ENCODE results near the gene NBL1.

The NBL1 gene

GRCh38 chr1:19661721-19662228 lies 17.7 kb downstream of the NBL1 start:
- CTCF ChIA-PET = interaction anchor here (0.6 to 6.0 kb wide), 58 partner anchors 8 to 1396 kb away, joined by 3 to 140 read pairs (median 4); partner anchors contain the start of genes AKR7A2, OTUD3 and SLC66A1
- TF ChIP-seq ZNF830 (tag by site-specific recombination; IDR thresholded peaks at IDR 0.05; ENCODE audit: low read depth) = no peak
- peak; percentile 94 for TF ChIP-seq ZNF121 (tag by site-specific recombination; IDR thresholded peaks at IDR 0.05)
- peak; percentile 86 for TF ChIP-seq ZNF18 (tag by site-specific recombination; IDR thresholded peaks at IDR 0.05)
- peak; percentile 70 for TF ChIP-seq ZNF654 (tag by site-specific recombination; IDR thresholded peaks at IDR 0.05; ENCODE audit: low read depth)
- TF ChIP-seq ZNF571 (tag by site-specific recombination; IDR thresholded peaks at IDR 0.05) = no peak
- TF ChIP-seq ZNF362 (tag by site-specific recombination; IDR thresholded peaks at IDR 0.05) = peak; percentile 58; the same call in 1 of the 2 replicates
- no peak overlapping the region for H3K4me3 ChIP-seq (ENCODE audit: low read depth, low read length)
- H3K4me1 ChIP-seq (ENCODE audit: control insufficient read depth, insufficient read depth, low read length) = no peaks in the 10 kb centered on the region
- H3K36me3 ChIP-seq (ENCODE audit: control insufficient read depth in 2 of 2, insufficient read depth in 1 of 2, low read length in 2 of 2) = no peaks in the 10 kb centered on the region
- no peak overlapping the region for H3K27ac ChIP-seq (ENCODE audit: extremely low read depth, low read depth, low read length)
- POLR2A ChIA-PET = interaction anchor here (0.6 kb wide), 1 partner anchor 22 kb away, joined by 3 read pairs; no protein-coding TSS in a partner anchor
- no peaks in the 10 kb centered on the region for H3K9me3 ChIP-seq (ENCODE audit: control insufficient read depth, insufficient read depth, low read depth, low read length)

GRCh38 chr1:19662313-19662712 lies 18.2 kb downstream of the NBL1 start:
- CTCF ChIA-PET = interaction anchor here (0.6 to 6.0 kb wide), 46 partner anchors 8 to 557 kb away, joined by 3 to 140 read pairs (median 4); partner anchors contain the start of genes AKR7A2 and SLC66A1
- Histone ChIP-seq H3K36me3 (ENCODE audit: control insufficient read depth in 2 of 2, insufficient read depth in 1 of 2, low read length in 2 of 2) (no peaks in the 10 kb centered on the region), H3K9me3 (ENCODE audit: control insufficient read depth, insufficient read depth, low read depth, low read length) (no peaks in the 10 kb centered on the region), H3K4me1 (ENCODE audit: control insufficient read depth, insufficient read depth, low read length) (no peaks in the 10 kb centered on the region), H3K27ac (ENCODE audit: extremely low read depth, low read depth, low read length) (no peak overlapping the region), H3K4me3 (ENCODE audit: low read depth, low read length) (no peak overlapping the region)
- TF ChIP-seq ZNF626 (tag by site-specific recombination; IDR thresholded peaks at IDR 0.05) (no peak), FEZF1 (tag by site-specific recombination; IDR thresholded peaks at IDR 0.05) (no peak), ZNF777 (tag by site-specific recombination; IDR thresholded peaks at IDR 0.05; ENCODE audit: borderline replicate concordance) (no peak), PRDM10 (tag by site-specific recombination; IDR thresholded peaks at IDR 0.05) (no peak), ZBTB1 (tag by site-specific recombination; IDR thresholded peaks at IDR 0.05) (no peak), ZNF26 (tag by site-specific recombination; IDR thresholded peaks at IDR 0.05) (no peak), YY1 (tag by site-specific recombination; IDR thresholded peaks at IDR 0.05) (no peak), ZNF624 (tag by site-specific recombination; IDR thresholded peaks at IDR 0.05) (no peak), RBAK (tag by site-specific recombination; IDR thresholded peaks at IDR 0.05) (no peak), ZBTB21 (tag by site-specific recombination; IDR thresholded peaks at IDR 0.05) (no peak)
- POLR2A ChIA-PET = no interaction called here

All from HEK293 (cell line).